NCI-H226 (cell line): ENCODE results near the gene ART4.

ENCODE experiments used
- DNase-seq: peaks from one replicate; pipeline ENCODE4 v3.0.0-alpha.2; 2015

The ART4 gene

GRCh38 chr12:14843425-14843887 lies at the start of gene ART4:
TSS of gene ART4 (minus strand) at chr12:14843526. CDS start at chr12:14843113, 413 bp downstream.
- DNase-seq, result no peak

DNA sequence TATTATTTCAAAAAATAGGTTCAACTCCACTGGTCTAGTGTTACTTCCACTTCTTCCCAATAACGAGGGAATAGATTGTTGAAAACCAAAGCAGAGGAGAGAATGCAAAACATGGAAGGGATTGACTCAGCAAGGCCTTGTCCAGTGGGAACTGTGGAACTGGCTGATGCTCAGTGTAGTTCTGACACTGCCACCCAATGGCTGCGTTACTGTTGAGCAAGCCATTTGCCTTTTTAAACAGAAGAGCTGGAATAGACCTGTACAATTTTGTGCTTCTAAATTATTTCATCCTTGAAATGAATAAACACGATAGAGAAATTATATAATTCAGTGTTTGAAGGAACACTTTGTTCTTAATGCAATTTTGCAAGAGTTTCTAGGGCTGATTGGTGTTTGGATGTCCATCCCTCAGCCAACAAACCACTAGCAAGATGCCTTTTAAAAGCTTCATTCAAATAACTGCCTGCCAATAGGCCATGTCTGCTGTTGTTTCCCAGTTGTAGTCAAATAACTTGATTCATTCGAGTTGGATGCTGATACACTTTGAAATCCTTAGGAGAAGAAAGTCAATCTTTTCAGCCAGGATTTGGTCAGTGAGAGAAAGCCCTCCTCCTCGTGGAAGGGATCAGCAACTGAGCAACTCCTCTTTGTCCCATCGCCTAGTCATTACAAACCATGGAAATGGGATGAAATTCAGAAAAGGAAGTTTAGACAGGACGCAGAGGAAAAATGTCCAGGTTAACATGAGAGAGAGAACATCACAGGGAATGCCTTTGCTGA lies 49.6 kb upstream of the ART4 start:
- DNase-seq, result peak; percentile 27

DNA sequence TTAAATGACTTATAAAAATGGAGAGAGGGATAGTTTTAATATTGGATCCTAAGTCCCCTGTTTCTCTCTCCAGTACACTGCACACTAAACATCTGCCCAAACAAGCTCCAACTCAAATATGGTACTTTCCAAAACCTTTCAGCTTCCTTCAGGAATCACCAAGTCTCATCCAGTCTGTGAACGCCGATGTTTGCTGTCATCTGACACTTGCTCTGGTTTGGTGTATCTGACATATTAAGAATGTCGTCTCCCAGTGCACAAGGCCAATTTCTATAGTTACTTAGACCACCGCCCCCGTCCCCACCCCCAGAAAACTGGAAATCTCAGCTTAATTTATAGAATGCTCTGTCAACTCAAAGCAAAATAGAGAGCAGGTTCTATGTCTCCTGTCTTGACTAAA lies 47.4 kb upstream of the ART4 start:
- DNase-seq, result no peak

GRCh38 chr12:14886271-14886670 lies 42.9 kb upstream of the ART4 start:
- DNase-seq, result no peak

DNA sequence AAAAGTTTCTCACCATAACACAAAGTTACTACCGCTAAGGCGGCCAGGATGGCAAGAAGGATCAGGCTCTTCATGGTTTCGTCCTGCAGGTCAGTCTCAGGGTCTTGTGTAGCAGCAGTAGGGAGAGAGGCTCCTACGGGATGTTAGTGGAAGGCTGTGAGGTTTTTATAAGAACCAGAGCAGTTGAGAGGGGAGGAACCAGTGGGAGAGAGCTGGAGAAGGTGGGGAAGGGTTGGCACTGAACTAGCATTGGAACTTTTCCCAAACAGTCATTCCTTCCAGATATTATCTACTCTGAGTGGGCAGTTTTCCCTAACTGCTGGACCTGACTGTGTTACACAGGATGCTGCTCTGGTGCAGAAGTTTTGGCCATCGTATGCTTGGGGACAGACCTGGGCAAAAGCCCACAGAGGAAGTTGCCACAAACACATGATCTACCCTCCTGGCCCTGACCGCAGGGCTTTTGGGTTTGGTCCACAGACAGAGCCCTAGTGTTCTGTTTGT lies 42.4 kb upstream of the ART4 start, which contains the start of gene MGP:
Gene MGP, minus strand, starts transcription at position 137 of the 504 bp plus-strand sequence. Its CDS starts 63 bp downstream, at position 74.
- DNase-seq, result peak; percentile 72

- DNase-seq, result peak; percentile 85
These were observed 41.1 kb upstream of the ART4 start for GRCh38 chr12:14884458-14884878.

DNA sequence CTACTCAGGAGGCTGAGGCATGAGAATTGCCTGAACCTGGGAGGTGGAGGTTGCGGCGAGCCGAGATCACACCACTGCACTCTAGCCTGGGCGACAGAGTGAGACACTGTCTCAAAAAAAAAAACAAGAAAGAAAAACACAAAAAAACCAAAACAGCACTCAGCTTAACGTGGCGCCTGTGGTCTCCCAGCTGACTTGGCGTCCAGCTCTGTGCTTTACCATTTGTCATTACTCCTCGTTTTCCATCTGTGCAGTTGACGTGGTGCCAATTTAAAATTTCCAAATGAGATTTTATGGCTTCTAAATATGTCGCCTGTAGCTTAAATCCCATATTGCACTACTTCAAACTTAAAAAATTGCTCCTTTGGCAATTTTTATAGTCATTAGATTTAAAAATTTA lies 40.4 kb upstream of the ART4 start:
- DNase-seq, result no peak

- no peak for DNase-seq
These were observed 37.6 kb upstream of the ART4 start for GRCh38 chr12:14880890-14881453.

DNA sequence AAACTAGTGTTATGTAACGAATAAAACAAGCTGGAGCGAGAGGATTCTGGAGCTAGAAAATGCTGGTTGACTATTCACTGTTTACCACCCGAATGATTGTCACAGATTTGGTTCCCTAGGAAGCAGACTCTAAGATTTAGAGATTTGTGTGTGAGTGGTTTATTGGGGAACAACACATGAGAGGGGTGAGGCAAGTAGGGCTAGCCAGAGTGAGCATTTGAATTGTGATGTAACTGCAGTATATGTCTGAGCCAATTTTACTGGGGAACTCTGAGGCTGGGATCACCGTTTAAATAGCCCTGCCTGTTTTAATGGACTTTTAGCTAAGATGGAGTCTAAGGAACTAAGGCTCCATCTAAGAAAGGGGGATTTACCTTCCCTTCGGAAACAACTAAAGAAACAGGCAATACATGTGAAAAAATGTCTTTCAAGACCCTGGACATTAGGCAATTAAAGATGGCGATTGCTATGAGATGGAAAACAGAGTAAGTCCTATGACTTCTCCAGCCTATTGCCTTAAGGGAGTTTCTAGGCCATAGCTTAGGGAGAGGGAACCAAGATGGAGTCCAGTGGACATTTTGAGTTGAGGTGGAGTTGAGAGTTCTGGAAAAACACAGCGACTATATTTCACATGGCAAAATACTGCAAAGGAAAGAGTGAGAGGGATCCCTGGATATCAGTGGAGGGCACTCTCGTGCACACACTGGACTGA lies 36.1 kb upstream of the ART4 start:
- DNase-seq, result no peak

GRCh38 chr12:14878488-14878887 lies 35.2 kb upstream of the ART4 start:
- DNase-seq, result peak; percentile 47

DNA sequence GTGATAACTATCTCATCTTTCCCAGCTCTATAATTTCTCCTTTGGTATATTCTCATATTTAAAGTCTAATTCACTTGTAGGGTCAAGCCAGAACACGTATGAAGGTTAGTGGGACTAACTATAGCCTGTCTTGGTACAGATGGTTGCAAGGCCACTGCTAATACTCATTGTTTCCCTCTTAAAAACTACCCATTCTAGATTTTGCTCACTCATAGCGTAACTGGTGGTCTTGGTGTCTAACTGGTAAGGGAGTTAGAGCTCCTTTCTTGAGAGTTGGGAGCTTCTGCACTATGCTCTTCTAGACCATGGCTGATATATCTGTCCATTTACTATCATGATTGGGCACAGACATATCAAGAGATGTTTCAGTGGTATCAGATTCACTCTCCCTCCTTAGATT lies 33.5 kb upstream of the ART4 start:
- no peak for DNase-seq

- peak; percentile 46 for DNase-seq
These were observed 31.6 kb upstream of the ART4 start for GRCh38 chr12:14874882-14875281.

- no peak for DNase-seq
These were observed 30.3 kb upstream of the ART4 start for GRCh38 chr12:14873440-14874185.

DNA sequence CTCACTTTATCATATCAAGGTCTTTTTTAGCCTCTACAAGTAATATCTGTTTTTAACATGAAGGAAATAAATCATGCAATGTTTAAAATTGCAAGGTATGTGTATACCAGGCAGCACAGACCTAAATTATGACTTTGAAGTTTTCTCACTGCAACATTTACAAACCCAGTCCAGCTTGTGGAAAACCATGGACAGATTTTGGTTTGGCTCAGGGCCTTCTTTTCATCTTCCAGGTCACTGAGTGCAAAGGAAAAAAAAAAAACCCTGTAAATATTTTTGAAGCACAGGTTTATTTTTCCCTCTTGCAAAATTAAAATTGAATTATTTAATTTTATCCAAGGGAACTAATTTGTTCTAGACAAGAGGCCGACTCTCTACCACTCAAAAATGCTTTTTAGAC lies 28.6 kb upstream of the ART4 start:
- DNase-seq, result no peak

DNA sequence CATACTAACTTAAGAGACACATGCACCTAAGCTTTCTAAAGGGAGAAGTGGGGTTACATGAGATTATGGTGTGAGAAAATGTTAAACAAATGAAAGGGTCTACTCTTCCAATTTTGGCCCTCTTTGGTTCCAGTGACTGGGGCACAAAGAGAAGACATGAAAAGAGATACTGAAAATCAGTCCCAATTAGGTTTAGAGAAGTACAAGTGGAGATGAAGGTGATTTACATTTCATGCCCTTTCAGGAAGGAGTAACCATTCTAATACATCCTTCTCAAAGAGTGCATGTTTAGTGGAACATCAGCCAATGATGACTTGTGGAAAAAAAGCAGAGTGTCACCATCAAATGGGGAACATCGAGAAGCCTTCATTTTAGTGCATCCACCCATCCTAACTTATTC lies 27.9 kb upstream of the ART4 start:
- no peak for DNase-seq

- DNase-seq, result no peak
These were observed 25.7 kb upstream of the ART4 start for GRCh38 chr12:14868916-14869506.

DNA sequence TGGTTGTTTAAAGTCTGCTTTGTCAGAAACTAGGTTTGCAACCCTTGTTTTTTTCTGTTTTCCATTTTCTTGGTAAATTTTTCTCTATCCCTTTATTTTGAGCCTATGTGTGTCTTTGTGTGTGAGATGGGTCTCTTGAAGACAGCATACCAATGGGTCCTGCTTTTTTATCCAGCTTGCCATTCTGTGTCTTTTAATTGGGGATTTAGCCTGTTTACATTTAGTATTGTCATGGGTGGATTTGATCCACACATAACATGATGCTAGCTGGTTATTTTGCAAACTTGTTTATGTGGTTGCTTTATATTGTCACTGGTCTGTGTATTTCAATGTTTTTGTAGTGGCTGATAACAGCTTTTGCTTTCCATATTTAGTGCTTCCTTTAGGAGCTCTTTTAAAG lies 17.2 kb upstream of the ART4 start:
- DNase-seq, result no peak

DNA sequence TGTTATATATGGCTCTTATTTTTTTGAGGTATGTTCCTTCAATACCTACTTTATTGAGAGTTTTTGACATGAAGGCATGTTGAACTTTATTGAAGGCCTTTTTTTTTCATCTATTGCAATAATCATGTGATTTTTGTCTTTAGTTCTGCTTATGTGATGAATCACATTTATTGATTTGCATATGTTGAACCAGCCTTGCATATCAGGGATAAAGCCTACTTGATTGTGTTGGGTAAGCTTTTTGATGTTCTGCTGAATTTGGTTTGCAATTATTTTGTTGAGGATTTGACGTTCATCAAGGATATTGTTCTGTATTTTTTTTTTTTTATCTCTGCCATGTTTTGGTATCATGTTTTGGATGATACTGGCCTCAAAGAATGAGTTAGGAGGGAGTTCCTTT lies 15.2 kb upstream of the ART4 start:
- DNase-seq, result no peak

- DNase-seq, result no peak
These were observed 11.4 kb upstream of the ART4 start for GRCh38 chr12:14854586-14855183.

DNA sequence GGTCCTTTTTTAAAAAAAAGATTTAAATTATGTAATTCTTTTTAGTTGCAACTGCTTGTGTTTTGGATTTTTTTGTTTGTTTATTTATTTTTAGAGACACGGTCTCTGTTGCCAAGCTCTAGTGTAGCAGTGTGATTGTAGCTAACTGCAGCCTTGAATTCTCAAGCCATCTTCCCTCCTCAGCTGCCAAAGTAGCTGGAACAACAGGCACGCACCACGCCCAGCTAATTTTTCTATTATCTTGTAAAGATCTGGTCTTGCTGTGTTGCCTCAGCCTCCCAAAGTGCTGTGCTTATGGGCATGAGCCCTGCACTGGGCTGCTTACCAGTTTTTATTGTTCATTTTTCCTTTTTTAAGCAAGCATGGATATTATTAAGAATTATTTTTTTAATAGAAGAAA lies 10.6 kb upstream of the ART4 start:
- no peak for DNase-seq

GRCh38 chr12:14852880-14853279 lies 9.6 kb upstream of the ART4 start:
- no peak for DNase-seq
